Renal pelvis (tissue), 12 donors: ENCODE measurements around the gene NIBAN1. TPM values are rescaled to one million over a fixed set of nuclear protein-coding genes. Genes with fewer than 3 reads are reported as not detected.
"Not testable (repeated sequence)": the region's sequence is repeated elsewhere in the genome, so short reads cannot be mapped to it uniquely, and the experiment has no call there.

ENCODE experiments used
- DNase-seq: peaks from one replicate; pipeline ENCODE4 v3.0.0-alpha.2; 2013
- long read RNA-seq, 16 experiments: transcript quantifications; one replicate each; lab custom pipeline, GENCODE V29; 2026
- polyA plus RNA-seq, 3 donors: library from polyadenylated mRNA; unstranded; fragments of 120-200 nt; gene quantifications; one replicate each; pipeline ENCODE4 v1.2.1, GENCODE V29; 2013; ENCODE audit not compliant: insufficient read length in 3 of 3

NIBAN1 gene, protein sequence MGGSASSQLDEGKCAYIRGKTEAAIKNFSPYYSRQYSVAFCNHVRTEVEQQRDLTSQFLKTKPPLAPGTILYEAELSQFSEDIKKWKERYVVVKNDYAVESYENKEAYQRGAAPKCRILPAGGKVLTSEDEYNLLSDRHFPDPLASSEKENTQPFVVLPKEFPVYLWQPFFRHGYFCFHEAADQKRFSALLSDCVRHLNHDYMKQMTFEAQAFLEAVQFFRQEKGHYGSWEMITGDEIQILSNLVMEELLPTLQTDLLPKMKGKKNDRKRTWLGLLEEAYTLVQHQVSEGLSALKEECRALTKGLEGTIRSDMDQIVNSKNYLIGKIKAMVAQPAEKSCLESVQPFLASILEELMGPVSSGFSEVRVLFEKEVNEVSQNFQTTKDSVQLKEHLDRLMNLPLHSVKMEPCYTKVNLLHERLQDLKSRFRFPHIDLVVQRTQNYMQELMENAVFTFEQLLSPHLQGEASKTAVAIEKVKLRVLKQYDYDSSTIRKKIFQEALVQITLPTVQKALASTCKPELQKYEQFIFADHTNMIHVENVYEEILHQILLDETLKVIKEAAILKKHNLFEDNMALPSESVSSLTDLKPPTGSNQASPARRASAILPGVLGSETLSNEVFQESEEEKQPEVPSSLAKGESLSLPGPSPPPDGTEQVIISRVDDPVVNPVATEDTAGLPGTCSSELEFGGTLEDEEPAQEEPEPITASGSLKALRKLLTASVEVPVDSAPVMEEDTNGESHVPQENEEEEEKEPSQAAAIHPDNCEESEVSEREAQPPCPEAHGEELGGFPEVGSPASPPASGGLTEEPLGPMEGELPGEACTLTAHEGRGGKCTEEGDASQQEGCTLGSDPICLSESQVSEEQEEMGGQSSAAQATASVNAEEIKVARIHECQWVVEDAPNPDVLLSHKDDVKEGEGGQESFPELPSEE
- 1 to 10 TPM; 2.5 to 3.4 (median 2.9) TPM for polyA plus RNA-seq
- long read RNA-seq, donor 1, result 0 reads
- long read RNA-seq, donor 2, result 0 reads
- long read RNA-seq, donor 3, result 0 reads
- long read RNA-seq, donor 4, result 0 reads
- long read RNA-seq, donor 5, result 0 reads
- long read RNA-seq, donor 6, result 0 reads
- long read RNA-seq, donor 7, full-length matches to known transcripts, result 2 of 2 reads
- long read RNA-seq, donor 7, partial matches to known transcripts, result 0 of 2 reads
- long read RNA-seq, donor 7, other reads (novel, unspliced or antisense), result 0 of 2 reads
- long read RNA-seq, donor 8, full-length matches to known transcripts, result 1 of 1 reads
- long read RNA-seq, donor 8, partial matches to known transcripts, result 0 of 1 reads
- long read RNA-seq, donor 8, other reads (novel, unspliced or antisense), result 0 of 1 reads
- long read RNA-seq, donor 9, full-length matches to known transcripts, result 1 of 1 reads
- long read RNA-seq, donor 9, partial matches to known transcripts, result 0 of 1 reads
- long read RNA-seq, donor 9, other reads (novel, unspliced or antisense), result 0 of 1 reads
- long read RNA-seq, donor 10, result 0 reads
- long read RNA-seq, donor 11, full-length matches to known transcripts, result 1 of 1 reads
- long read RNA-seq, donor 11, partial matches to known transcripts, result 0 of 1 reads
- long read RNA-seq, donor 11, other reads (novel, unspliced or antisense), result 0 of 1 reads
- long read RNA-seq, donor 12, full-length matches to known transcripts, result 1 of 1 reads
- long read RNA-seq, donor 12, partial matches to known transcripts, result 0 of 1 reads
- long read RNA-seq, donor 12, other reads (novel, unspliced or antisense), result 0 of 1 reads
- long read RNA-seq, donor 13, result 0 reads
- long read RNA-seq, donor 14, result 0 reads
- long read RNA-seq, donor 15, result 0 reads
- long read RNA-seq, donor 16, full-length matches to known transcripts, result 2 of 2 reads
- long read RNA-seq, donor 16, partial matches to known transcripts, result 0 of 2 reads
- long read RNA-seq, donor 16, other reads (novel, unspliced or antisense), result 0 of 2 reads

- no peak for DNase-seq
Observed at GRCh38 chr1:184974056-184974836, at the start of gene NIBAN1. Gene NIBAN1 (minus strand): TSS chr1:184974508. CDS start chr1:184974356, 152 bp downstream.

- no peak for DNase-seq
Observed at GRCh38 chr1:185017966-185018365, 43.7 kb upstream of the NIBAN1 start.

DNA sequence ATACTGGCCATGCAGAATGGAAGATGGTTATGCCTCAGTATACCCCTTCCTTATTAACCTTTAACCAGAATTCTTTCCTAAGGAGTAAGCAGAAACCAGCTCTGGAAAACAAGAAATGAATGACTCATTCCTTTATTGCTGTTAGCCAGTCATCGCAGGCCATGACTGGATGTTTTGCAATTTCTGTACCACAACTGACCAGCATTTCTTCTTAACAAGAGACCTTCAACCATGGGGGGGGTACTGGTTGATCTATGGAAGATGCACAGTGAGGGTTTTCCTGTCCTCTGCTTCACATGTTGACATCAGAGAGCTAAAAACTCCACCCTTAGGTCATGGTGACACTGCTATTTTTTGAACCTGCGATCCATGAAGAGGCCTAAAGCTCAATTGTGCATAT, 43.0 kb upstream of the NIBAN1 start:
- no peak for DNase-seq

DNA sequence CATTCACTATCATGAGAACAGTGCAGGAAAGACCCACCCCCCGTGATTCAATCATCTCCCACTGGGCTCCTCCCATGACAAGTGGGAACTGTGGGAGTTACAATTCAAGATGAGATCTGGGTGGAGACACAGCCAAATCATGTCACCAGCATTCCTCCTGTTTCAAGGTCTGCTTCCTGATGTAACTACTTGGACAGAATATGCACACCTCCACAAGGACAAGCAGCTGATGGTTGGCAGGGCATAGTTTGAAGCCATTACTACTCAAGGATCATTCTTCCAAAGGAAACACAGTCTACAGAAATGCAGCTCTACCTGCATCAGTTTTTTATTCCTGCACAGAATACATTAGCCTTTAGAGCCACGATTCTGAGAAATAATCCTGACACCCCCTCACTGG, 42.6 kb upstream of the NIBAN1 start:
- no peak for DNase-seq

DNA sequence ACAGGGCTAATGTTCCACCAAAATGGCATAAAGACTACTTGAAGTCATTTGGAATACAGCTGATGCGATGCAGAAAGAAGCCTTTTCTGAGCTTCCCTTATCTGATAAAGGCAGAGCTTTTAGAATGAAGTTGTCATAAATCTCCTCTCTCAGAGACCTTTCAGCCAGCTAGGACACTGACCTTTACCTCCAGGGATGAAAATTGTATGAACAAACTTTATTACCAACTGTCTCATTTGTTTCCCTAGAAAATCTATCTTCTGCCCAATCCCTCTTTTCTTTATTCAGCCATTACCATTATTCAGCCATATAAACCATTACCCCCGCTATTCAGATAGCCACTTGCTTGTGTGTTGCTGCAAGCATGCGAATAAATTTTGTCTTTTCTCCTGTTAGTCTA, 41.3 kb upstream of the NIBAN1 start:
- no peak for DNase-seq

- no peak for DNase-seq
Observed at GRCh38 chr1:185014941-185015340, 40.6 kb upstream of the NIBAN1 start.

GRCh38 chr1:185010361-185010760, 36.1 kb upstream of the NIBAN1 start:
- DNase-seq, result no peak

GRCh38 chr1:185008838-185009237, 34.5 kb upstream of the NIBAN1 start:
- no peak for DNase-seq

GRCh38 chr1:185001312-185001880, 27.1 kb upstream of the NIBAN1 start:
- not testable (repeated sequence) for DNase-seq

- not testable (repeated sequence) for DNase-seq
Observed at GRCh38 chr1:184999974-185000373, 25.7 kb upstream of the NIBAN1 start.

GRCh38 chr1:184994301-184994700, 20.0 kb upstream of the NIBAN1 start:
- DNase-seq, result no peak

DNA sequence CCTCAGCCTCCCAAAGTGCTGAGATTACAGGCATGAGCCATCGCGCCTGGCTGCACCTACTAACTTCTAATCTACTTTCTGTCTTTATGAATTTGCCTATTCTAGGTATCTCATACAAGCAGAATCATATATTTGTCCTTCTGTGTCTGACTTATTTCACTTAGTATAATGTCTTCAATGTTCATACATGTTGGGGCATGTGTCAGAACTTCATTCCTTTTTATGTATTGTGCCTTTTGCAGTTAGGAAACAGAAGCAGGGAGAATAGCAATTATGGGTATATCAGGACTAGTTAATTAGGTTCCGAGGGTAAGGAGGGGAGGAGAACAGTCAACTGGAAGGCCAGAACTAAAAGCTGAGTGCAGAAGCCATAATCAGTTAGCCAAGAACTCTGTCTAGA, 18.0 kb upstream of the NIBAN1 start:
- DNase-seq, result no peak

- no peak for DNase-seq
Observed at GRCh38 chr1:184990204-184990603, 15.9 kb upstream of the NIBAN1 start.

DNA sequence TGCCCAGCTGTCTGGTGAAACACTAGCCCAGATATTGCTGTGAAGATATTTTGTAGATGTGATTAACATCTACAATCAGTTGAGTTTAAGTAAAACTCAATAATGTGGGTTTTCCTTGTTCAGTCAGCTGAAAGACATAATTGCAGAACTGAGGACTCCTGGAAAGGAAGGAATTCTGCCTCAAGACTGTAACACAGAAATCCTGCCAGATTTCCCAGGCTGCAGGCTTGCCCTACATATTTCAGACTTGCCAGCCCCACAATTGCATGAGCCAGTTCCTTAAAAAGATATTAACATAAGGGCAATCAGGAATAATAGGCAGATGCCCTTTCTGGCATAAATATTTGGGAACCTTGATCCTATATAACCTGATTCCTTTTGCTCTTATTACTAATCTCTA, 14.2 kb upstream of the NIBAN1 start:
- DNase-seq, result no peak

DNA sequence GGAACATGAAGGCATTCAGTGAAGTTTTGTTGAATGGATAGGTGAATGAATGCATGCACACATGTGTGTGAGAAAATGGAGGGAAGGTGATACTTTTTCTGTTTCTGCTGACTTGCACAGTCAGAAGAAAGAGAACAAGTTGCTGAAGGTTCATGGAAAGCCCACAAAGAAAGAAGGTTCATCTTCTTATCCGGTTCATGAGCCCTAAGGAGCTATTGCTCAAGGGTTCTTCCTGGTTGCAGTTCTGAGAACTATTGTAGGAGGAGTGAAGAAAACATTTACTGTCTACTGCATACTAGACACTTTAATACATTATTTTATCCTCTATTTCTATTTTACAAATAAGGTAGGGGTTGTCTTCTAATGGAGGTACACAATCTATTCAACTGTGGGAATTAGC, 13.4 kb upstream of the NIBAN1 start:
- DNase-seq, result no peak

DNA sequence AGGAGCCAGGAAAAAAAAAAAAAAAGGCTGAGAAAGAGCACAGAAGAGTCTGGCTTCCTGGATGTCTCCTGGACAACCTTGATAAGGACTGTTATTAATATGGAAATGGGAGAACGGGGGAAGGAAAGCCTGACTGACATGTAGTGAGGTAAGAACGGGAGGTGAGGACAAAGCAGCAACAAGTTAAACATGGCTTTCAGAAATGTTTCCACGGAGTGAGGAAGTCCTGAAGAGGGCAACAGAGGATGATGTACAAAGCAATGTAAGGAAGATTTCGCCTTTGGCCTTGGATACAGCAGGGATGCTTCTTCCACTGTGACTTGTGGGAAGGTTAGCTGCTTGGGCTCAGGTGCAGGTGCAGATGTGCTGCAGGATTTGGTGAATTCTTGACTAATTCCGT, 11.9 kb upstream of the NIBAN1 start:
- no peak for DNase-seq

GRCh38 chr1:184982002-184982954, 8.0 kb upstream of the NIBAN1 start:
- no peak for DNase-seq

DNA sequence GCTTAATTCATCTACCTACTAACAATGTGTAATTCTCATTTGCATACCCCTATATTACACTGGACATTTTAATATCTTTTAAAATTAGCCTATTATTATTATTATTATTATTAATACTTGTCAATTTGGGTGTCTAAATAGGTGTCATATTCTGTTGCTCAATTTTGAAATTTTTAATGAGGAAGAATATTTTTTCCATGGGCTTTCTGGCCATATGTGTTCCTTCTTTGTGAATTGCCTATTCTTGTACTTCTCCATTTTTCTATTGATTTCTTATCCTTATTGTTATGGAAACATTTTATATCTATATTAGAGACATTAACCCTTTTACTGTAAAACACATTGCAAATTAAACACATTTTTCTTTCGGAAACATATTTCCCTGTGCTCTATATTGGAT, 6.4 kb upstream of the NIBAN1 start:
- DNase-seq, result no peak
